ENCODE results near the gene TDG.
"Not testable (repeated sequence)": the region's sequence is repeated elsewhere in the genome, so short reads cannot be mapped to it uniquely, and the experiment has no call there.

The TDG gene

DNA sequence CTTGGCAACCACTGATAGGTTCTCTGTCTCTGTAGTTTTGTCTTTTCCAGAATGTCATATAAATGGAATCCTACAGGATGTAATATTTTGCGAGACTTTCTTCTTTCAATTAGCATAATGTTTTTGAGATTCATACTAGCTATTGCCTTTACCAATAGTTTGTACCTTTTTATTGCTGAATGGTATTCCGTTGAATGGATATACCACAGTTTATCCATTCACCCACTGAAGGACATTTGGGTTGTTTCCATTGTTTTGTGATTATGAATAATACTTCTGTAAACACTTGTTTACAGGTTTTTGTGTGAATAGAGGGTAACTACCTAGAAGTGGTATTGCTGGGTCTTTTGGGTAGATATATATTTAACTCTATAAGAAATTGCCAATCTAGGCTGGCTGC is 58.0 kb downstream of the TDG start:
- Histone ChIP-seq H3K27me3 (no peaks in the 10 kb centered on the region), H3K9me3 (no peaks in the 10 kb centered on the region), H3K4me3 (ENCODE audit: low read depth in 1 of 2, low read length in 1 of 2) (no peak overlapping the region), H3K36me3 (no peaks in the 10 kb centered on the region), H3K27ac (no peak overlapping the region), H3K4me1 (ENCODE audit: control insufficient read depth in 1 of 2, insufficient read depth in 1 of 2, low read depth in 1 of 2, low read length in 1 of 2) (peaks cover 0 to 16% of the 10 kb centered on the region in 2 experiments)
- TF ChIP-seq, protein P1, sequence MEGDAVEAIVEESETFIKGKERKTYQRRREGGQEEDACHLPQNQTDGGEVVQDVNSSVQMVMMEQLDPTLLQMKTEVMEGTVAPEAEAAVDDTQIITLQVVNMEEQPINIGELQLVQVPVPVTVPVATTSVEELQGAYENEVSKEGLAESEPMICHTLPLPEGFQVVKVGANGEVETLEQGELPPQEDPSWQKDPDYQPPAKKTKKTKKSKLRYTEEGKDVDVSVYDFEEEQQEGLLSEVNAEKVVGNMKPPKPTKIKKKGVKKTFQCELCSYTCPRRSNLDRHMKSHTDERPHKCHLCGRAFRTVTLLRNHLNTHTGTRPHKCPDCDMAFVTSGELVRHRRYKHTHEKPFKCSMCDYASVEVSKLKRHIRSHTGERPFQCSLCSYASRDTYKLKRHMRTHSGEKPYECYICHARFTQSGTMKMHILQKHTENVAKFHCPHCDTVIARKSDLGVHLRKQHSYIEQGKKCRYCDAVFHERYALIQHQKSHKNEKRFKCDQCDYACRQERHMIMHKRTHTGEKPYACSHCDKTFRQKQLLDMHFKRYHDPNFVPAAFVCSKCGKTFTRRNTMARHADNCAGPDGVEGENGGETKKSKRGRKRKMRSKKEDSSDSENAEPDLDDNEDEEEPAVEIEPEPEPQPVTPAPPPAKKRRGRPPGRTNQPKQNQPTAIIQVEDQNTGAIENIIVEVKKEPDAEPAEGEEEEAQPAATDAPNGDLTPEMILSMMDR (IDR thresholded peaks at IDR 0.05): no peak

DNA sequence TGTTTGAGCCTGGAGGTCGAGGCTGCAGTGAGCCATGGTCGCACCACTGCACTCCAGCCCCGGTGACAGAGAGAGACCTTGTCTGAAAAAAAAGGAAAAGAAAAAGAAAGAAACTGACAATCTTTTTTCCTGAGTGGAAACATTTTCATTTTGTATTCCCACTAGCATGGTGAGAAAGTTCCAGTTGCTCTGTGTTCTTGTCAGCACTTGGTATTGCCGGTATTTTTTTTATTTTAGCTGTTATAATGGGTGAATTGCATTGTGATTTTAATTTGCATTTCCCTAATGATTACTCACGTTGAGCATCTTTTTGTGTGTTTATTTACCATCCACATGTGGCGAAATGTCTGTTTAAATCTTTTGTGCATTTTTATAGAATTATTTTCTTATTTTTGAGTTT is 58.7 kb downstream of the TDG start:
- no peaks in the 10 kb centered on the region for H3K36me3 ChIP-seq
- H3K27ac ChIP-seq: no peak overlapping the region
- no peak overlapping the region for H3K4me3 ChIP-seq (ENCODE audit: low read depth in 1 of 2, low read length in 1 of 2)
- H3K4me1 ChIP-seq (ENCODE audit: control insufficient read depth in 1 of 2, insufficient read depth in 1 of 2, low read depth in 1 of 2, low read length in 1 of 2): peaks cover 0 to 16% of the 10 kb centered on the region in 2 experiments
- TF ChIP-seq, protein P1 (IDR thresholded peaks at IDR 0.05): no peak
- no peaks in the 10 kb centered on the region for H3K9me3 ChIP-seq
- H3K27me3 ChIP-seq: no peaks in the 10 kb centered on the region

DNA sequence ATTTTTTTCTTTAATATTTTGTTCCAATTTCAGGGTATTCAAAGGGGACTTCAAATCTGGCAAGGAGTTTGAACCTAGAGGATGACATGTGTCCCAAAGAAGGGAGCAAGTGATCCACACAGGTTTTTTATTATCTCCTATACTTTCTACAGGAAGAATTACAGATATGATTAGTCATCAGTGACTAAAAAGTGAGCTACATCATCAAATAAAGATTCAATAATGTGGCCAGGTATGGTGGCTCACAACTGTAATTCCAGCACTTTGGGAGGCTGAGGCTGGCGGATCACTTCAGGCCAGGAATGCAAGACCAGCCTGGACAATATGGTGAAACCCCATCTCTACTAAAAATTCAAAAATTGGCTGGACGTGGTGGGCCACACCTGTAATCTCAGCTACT is 60.1 kb downstream of the TDG start:
- Histone ChIP-seq H3K4me1 (ENCODE audit: control insufficient read depth in 1 of 2, insufficient read depth in 1 of 2, low read depth in 1 of 2, low read length in 1 of 2) (peaks cover 0 to 16% of the 10 kb centered on the region in 2 experiments), H3K27me3 (no peaks in the 10 kb centered on the region)
- TF ChIP-seq, protein P1 (IDR thresholded peaks at IDR 0.05): no peak

DNA sequence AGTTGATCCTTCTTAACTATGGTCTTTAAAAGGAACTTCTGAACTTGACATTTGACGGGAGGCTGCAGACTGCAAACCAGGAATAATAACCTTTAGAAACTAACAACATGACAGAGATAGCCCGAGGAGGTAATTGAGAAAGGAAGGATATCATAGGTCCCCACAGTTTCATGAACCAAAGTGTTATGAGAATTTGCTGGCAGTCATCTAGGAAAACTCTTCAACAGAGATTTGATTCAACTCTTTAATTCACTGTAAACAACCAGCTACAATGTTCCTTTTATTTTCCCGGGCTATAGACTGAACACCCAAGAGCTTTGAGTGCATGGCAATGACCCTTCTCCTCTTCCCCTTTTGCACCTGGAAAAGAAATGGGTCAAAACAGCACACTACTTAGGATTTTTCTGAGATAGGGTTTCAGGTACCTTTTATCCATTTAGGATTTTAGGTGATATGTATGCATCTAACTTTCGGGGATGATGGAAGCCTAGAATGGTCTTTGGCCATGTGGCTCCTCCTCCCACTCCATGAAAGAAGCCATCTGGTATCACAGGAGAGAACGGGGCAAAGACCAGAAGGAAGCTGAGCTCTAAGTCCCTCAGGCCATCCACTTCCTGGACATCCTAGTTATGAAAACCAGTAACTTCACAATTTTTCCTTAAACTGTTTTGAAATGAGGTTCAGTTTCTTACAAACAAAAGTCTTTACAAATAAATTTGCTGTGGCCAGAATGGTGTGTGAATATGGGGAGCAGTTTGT is 61.3 kb downstream of the TDG start:
- Histone ChIP-seq H3K27ac (no peak overlapping the region), H3K4me1 (ENCODE audit: control insufficient read depth in 1 of 2, insufficient read depth in 1 of 2, low read depth in 1 of 2, low read length in 1 of 2) (peaks cover 0 to 16% of the 10 kb centered on the region in 2 experiments), H3K9me3 (no peaks in the 10 kb centered on the region), H3K36me3 (no peaks in the 10 kb centered on the region), H3K27me3 (no peaks in the 10 kb centered on the region), H3K4me3 (ENCODE audit: low read depth in 1 of 2, low read length in 1 of 2) (no peak overlapping the region)
- TF ChIP-seq, protein P1 (IDR thresholded peaks at IDR 0.05): no peak

More for the DNA sequence above, 60.1 kb downstream of the TDG start:
- Histone ChIP-seq H3K27ac (no peak overlapping the region), H3K9me3 (no peaks in the 10 kb centered on the region), H3K36me3 (no peaks in the 10 kb centered on the region), H3K4me3 (ENCODE audit: low read depth in 1 of 2, low read length in 1 of 2) (no peak overlapping the region)

DNA sequence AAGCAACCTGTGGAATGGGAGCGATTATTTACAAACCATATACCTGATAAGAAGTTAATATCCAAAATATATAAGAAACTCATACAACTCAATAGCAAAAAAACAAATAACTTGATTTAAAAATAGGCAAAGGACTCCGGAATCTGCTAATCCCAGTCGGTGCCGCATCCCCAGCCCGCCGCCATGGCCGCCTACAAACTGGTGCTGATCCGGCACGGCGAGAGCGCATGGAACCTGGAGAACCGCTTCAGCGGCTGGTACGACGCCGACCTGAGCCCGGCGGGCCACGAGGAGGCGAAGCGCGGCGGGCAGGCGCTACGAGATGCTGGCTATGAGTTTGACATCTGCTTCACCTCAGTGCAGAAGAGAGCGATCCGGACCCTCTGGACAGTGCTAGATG is 64.9 kb downstream of the TDG start:
- not testable (repeated sequence) for H3K4me3 ChIP-seq (ENCODE audit: low read depth in 1 of 2, low read length in 1 of 2); H3K27ac ChIP-seq; H3K36me3 ChIP-seq; H3K27me3 ChIP-seq; H3K9me3 ChIP-seq
- H3K4me1 ChIP-seq (ENCODE audit: control insufficient read depth in 1 of 2, insufficient read depth in 1 of 2, low read depth in 1 of 2, low read length in 1 of 2): peaks cover 0 to 16% of the 10 kb centered on the region in 2 experiments

DNA sequence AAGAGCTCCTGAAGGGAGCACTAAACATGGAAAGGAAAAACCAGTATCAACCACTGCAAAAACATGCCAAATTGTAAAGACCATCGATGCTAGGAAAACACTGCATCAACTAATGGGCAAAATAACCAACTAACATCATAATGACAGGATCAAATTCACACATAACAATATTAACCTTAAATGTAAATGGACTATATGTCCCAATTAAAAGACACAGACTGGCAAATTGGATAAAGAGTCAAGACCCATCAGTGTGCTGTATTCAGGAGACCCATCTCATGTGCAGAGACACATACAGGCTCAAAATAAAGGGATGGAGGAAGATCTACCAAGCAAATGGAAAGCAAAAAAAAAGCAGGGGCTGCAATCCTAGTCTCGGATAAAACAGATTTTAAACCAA is 70.5 kb downstream of the TDG start:
- H3K9me3 ChIP-seq; H3K36me3 ChIP-seq; H3K27me3 ChIP-seq; H3K4me3 ChIP-seq (ENCODE audit: low read depth in 1 of 2, low read length in 1 of 2); H3K27ac ChIP-seq; H3K4me1 ChIP-seq (ENCODE audit: control insufficient read depth in 1 of 2, insufficient read depth in 1 of 2, low read depth in 1 of 2, low read length in 1 of 2): not testable (repeated sequence)

Data from neutrophil (primary cell).